ENCODE results near the gene LINS1.

The LINS1 gene, protein sequence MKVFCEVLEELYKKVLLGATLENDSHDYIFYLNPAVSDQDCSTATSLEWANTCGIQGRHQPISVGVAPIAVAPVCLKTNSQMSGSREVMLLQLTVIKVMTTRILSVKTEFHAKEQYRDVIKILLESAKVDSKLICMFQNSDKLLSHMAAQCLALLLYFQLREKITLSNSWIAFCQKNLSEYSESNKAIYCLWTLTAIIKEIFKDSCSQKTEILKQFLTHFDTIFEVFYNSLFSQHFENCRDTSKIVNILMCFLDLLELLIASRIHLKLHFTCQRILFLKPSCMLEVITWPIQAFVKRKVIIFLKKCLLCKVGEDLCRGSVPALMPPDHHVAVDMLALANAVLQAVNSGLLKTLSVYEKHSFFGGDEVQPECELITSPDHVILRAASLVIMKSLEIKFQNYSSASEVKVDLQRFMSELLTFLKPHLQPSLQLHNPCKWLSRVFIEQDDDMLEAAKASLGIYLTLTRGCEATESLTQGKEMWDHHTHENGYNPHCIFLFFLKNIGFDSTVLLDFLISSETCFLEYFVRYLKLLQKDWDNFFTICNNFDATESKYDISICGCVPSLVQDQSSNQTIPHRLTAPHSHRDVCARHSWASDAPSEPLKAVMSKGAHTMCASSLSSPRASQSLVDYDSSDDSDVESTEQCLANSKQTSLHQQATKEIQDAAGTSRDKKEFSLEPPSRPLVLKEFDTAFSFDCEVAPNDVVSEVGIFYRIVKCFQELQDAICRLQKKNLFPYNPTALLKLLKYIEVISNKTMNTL

DNA sequence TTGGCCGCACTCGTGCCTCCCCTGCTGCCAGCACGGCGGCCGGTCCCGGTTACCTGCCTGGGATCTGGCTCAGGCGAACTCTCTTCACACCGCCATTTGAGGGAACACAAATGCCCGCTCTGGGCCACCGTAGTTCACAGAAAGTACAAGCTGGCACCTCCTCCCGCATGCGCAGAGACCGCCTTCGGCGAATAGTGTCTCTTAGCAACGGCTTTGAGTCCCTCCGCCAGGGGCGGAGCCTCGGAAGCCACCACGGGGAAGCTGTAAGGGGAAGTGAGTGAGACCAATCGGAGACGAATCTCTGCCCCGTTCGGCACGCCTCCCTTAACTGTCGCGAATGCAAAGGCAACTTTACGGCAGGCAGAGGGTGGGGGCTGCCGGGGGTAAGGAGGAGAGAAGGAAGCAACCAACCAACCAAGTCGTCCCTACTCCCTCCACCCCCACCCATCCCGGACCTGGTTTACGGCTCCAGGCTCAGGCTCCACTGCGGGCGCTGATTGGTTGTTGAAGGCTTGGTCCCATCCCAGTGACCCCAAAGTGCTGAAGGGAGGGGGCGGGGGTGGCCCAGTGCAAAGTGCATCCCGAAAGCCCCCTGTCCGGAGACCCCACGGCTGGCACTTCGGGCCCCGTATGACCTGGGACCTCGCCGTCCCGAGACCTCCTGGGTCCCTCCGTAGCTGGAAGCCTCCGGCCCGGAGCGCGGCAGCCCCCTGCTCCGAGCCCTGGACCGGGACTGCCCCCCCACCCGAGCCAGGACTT lies at the start of gene LINS1, which contains the start of gene ASB7:
LINS1 (minus strand) TSS at position 121 of the 759 bp plus-strand sequence. CDS start 21,342 bp downstream, outside the sequence.
ASB7 (plus strand) TSS at position 526 of the 759 bp plus-strand sequence. CDS start 9,628 bp downstream, outside the sequence.
- DNase-seq = peak; percentile 98

DNA sequence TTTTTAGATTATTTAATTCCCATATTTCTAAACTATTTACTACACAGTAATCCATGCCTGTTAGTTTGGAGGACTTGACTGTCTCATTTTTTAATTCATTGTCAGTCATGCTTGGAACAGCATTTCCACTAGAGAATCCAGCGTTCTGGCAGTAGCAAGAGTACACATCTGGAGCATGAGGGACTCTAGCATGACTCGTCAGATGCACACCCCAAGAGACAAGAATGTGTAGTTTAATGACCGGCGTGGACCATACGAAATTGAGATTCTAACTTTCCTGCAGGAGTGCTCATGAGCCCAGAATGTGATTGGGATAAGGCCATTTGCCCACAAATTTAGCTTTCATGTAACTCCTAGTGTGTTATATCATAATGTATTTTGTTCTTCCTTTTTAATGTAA lies 49.3 kb upstream of the LINS1 start:
- DNase-seq = no peak

DNA sequence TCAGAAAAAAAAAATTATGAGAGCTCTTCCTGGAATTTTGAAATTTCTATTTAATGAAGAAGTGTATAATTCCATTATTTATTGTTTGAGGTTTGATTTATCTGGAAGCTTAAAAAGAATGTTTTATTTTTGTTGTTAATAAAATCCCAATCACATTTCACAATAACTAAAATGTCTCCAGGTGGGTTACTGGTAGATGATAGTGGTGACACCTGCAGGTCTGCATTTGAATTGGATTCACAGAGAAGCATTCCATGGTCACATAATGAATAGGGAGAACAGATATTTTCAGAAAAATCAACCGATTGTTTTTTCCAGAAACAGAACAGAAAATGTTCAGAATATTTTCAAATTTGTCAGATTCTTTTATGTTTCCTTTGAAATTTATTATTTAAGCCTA lies 48.7 kb upstream of the LINS1 start:
- DNase-seq = no peak

DNA sequence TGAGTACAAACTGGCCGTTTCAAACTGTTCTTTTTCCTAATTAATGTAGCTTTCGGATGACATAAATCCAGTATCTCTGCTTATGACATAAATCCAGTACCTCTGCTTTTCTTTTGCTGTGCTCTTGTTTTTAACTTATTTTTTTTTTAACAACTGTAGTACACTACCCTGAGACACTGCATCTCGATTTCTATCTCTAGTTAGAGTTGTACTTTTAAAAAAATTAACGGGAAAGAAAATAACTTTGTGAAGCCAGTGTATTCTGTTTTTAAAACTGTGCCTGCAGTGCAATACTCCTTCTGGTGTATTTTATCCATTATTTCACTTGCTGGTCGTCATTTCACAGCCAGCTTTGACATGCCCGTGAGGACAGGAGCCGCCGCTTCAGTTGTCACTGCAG lies 47.0 kb upstream of the LINS1 start:
- DNase-seq = no peak

DNA sequence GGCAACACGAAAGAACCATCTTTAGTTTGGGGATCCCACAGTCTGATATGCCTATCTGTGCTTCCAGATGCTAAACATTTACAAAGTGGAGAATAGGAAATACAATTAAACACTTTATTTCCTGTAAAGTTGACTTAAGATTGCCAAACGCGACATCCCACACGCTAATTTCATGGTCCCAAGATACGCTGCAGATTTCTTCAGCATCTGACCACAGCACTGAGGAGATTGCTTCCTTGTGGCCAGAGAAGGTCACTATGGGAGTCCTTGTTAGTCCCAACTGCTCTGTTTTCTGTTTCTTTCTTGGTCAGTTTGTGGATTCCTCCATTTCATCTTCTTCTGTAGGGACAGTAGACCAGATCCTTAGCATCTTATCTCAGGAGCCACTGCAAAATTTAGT lies 43.7 kb upstream of the LINS1 start:
- DNase-seq = no peak

DNA sequence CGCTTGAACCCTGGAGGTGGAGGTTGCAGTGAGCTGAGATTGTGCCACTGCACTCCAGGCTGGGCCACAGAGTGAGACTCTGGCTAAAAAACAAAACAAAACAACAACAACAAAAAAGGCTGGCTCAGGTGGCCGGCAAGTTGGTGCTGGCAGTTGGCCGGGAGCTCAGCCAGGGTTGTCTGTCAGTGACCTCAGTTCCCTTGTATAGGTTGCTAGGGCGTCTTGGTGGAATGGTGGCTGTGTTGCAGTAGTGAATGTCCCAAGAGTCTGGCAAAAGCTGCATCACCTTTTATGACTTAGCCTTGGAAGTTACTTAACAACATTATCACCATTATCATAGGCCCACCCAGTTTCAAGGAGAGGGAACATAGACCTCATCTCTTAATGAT lies 41.0 kb upstream of the LINS1 start:
- DNase-seq = no peak

DNA sequence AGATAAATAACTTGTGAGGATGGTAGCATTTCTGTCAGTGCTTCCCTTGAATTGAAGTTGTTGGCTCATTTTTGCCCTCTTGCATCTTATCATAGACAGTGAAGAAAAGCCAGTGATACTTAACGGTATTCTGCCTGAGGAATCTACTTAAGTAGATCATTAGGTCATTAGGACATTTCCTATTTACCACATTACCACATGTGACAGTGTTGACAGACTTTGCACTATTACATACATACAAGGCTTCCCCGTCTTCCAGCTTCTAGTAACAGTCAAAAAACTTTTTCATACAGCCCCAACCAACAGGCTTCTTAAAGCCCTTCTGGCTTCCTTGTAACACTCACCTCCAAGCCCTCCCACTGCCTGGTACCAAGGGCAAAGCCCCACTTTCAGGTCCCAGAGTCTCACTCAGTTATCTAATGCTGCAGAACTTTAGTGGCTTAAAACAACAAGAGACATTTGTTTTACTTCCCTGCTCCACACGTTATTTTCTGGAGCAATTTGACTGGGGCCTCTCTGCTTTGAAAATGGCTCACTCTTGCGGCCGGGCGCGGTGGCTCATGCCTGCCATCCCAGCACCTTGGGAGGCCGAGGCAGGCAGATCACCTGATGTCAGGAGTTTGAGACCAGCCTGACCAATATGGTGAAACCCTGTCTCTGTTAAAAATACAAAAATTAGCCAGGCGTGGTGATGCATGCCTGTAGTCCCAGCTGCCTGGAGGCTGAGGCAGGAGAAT lies 40.4 kb upstream of the LINS1 start:
- DNase-seq = no peak

DNA sequence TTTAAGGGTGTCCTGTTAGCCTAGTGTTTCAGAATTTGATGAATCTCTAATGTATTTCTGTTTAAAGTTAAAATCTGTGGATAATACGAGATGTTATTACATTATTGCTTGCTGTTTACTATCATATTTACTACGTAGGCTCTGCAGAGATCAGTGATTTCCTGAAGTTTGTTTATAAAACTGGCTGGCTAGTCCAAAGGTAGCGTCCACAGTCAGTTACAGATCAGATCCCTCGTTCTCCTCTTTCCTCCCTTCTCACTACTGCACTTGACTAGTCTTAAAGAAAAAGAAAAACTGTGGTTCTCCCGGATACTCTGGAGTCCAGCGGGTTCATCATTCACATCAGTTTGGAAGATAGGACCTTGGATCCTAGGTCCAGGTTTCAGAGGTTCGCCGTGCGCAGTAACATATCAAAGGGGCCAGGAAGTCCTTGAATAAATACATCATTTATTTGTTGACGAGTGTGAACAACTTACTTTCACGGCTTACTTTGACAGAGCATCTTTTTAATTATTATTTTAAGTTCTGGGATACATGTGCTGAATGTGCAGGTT lies 36.3 kb upstream of the LINS1 start:
- no peak for DNase-seq

DNA sequence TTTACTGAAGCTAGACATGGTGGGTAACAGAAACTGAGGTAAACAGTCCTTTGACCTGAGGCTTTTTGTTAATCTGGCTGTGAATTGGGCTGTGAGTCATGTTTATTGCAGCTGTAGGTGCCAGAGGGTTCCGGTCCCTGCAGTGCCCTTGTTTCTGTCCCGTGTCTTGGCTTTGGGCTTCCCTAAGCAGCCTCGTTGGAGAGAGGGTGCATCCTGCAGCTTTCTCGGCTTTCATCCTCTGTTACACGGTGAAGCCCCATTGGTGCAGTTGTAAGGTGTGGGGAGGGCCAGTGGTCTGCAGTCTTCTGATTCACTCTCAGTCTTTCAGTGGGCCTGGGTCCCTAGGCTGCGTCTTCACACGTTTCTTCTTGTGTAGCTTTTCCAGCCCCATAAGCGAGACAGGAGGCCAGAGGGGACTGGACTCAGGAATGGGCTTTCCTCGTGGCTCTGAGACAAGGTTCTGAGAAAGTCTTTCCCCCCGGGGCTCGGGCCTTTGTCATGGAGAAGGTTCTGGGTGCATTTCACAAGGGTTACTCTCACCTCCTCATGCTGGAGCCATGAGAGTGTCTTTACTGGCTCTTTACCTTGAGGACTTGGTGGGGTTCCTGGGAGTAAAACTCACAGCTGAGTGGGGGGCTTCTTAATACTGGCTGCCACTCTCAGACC lies 33.6 kb upstream of the LINS1 start:
- DNase-seq = no peak

DNA sequence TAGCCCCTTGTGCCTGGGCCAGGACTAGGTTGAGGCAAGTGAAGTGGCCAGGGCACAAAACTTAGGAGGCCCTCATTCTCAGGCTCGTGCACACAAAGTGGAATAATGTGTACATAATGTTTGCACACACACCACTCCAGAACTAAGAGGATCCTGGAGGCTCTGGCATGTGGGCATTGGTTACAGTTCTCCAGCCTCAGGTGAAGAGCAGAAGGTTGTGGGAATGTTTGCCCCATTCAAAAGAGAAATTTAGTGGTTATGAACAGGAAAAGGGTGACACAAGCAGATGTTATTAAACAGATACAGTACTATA lies 31.7 kb upstream of the LINS1 start:
- DNase-seq = no peak

DNA sequence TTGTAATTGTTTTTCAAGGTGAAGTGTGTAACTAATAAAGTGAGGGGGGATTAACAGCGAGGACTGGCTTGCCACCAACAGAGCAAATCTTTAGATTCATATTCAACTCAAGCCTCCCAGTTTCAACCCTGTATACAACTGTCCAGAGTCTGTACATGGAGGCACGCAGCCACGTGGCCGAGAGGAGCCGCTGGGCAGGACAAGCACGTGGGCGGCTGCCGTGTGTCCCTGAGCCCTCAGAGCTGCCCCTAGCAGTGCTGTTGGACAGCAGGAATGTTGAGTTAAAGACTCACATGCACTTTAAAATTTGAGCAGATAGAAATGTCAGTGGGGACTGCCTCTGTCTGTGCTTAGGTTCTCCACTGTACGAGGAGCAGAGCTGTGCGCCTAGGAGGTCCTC lies 29.8 kb upstream of the LINS1 start:
- no peak for DNase-seq

DNA sequence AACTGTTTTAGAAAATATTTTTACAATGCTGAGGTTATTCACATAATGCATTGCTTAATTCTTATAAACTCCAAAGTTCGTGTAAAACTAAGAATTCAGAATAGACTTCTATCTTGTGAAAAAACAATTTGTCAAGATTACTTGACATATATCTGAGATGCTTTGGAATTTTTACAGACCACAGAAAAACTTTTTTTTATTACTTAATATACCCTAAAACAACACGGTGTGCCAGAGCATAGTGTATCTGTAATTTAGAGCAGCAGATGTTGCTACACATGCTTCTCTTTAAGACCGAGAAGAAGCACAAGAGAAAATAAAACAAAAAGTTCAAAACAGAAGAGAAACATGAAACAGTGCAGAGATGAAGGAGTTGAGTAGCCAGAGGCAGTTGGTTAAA lies 26.8 kb upstream of the LINS1 start:
- no peak for DNase-seq

DNA sequence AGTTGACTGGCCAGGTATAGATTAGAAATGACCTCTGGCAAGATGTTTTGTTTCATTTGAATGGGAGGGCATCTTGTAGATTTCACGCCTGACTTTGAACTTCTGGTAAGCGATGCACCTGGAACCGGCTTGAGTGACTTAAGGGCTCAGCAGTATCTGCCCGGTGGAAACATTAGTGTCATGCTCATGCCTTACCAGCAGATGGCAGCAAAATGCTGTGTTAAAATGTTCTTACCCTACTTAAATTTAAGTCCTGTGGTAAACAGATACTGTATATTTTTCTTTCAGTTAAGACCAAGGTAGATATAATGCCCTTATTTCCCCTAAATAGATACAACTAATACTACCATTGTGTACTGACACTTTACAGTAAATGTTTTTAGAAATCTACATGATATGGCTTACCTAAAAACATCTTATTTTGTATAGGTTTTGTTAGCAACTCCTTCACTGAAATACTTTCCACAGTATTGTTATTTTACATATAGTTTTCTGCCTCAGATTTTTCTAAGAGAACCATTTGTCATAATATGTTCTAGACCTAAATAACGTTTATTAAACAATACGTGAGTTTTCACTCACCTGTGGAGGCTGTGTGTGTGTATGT lies 25.9 kb upstream of the LINS1 start:
- peak; percentile 66 for DNase-seq

DNA sequence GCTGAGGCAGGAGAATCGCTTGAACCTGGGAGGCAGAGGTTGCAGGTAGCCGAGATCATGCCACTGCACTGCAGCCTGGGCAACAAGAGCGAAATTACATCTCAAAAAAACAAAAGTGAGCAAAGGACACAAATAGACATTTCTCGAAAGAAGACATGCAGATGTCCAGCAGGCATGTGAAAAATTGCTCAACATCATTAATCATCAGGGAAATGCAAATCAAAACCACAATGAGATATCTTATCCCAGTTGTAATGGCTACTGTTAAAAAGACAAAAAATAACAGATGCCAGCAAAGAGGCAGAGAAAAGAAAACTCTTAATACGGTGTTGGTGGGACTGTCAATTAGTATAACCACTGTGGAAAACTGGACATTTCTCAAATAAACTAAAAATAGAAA lies 21.3 kb upstream of the LINS1 start:
- no peak for DNase-seq

DNA sequence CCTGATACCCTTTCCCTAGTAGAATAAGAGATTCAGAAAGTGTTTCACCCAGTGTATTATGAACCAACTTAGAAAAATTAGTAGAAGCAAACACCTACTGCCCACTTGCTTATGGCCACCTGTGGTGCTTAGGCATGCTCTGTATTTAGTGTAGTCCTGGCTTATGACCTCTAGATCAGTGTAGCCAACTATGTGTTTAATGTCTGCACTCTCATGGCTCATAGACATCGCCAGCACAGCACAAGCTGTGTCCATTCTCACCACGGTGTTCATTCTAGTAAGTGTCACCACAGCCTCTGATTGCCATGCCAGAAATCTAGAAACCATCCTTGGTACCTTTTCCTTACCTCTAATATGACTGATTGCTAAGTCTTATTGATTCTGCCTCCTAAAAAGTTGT lies 14.7 kb upstream of the LINS1 start:
- DNase-seq = no peak

DNA sequence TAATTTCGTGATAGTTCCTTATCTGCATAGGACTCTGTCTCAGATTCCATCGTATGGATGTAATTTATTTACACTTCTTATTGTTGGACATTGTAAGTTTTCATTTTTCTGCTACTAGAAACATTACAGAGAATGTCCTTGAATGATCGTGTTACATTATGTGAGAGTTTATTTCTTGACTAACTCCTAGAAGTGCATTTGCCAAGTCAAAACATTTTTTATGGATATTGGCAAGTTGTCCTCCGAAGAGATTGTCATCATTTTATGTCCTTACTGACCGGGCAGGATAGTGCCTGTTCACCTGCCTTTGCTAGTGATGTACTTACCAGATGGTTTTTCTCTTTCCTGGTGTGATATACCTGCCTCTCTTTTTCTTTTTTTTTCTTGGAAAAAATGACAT lies 13.8 kb upstream of the LINS1 start:
- DNase-seq = no peak

DNA sequence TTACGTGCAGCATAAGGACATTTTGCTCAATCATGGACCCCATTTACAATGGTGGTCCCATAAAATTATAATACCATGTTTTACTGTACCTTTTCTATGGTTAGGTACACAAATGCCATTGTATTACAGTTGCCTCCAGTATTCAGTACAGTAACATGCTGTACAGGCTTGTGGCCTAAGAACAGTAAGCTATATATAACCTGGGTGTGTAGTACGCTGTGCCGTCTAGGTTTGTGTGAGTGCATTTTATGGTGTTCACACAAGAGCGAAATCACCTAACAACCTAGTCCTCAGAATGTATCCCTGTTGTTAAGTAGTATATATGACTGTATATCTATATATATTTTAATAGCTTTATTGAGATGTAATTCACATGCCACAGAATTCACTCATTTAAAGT lies 12.9 kb upstream of the LINS1 start:
- no peak for DNase-seq

DNA sequence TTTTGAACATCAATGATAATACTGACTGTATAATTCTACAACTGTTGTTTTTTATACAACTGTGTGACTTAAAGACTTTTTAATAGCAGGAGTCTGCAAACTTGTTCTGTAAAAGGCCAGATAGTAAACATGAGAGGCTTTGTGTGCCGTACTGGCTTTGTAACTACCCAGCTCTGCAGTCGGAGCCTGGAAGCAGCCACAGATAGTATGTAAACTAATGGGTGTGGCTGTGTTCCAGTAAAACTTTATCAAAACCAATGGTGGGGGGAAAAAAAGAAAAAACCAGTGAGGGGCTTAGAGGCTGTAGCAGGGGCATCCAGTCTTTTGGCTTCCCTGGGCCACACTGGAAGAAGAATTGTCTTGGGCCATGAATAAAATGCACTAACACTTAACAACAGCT lies 12.4 kb upstream of the LINS1 start:
- no peak for DNase-seq

DNA sequence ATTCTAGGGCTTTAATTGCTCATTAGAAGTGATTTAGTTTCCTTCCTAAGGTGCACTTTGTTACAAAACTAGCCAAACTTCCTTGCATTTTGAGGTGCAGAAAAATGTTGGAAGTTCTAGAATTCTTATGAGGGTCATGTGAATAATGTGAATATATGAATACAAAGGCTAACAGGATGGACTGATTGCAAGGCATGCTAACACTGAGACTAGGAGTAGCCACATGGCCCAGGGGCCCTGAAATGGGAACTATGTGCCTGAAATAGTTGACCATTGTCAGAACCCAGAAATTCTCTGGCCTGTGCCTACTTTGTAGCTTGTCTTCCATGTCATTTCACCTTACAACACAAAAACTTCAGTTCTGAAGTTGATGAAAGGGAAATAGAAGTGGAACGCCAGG lies 11.2 kb upstream of the LINS1 start:
- no peak for DNase-seq

DNA sequence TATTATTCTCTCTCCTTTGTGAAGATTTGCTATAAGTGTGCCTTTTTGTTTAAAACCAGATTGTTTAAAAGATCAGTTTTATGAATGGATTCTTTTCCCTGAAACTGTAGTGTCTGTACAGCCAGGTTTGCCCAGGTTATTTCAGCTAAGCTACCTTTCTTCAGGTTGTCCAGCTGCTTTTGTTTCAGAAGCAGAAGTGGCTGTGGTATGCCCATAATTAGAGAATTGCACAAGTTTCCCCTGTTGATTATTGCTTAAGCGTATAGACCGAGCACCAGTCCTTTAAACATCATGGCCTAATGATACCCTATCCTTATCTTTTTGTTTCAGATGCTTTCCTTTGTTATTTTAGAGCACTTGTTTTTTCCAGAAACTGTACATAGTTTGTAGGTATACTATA lies 10.6 kb upstream of the LINS1 start:
- DNase-seq = no peak

DNA sequence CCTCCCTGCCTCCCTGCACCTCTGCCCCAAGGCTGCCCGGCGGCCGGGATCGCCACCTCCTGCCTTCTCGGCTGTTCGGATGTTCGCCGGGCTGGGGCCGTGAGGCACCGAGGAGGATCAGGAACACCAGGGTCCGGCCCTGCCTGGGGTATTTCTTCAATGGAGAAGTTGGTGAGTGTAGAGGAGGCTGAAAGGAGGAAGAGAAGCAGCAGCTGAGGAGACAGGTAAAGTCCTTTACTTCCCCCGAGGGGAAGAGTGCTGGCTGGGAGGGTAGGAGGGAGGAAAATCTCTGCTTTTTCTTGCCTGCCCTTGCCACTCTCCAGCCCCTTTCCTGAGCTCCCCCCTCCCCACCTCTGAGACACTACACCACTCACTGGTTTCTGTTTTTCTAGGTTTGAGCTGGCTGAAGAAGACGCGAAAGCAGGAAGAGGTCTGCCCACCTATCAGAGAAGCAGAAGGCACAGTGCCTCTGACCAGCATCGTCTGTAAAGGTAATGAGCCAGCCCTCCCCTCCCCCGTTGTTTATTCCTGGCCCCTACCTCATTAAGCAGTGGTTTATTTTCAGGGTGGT lies 924 bp upstream of the LINS1 start:
- DNase-seq = no peak
